Neural crest cell (in vitro differentiated cells): ENCODE results near the gene FAM124B. TPM values are rescaled to one million over a fixed set of nuclear protein-coding genes. Genes with fewer than 3 reads are reported as not detected.

Experiments
- DNase-seq: peaks from one replicate; pipeline ENCODE4 v3.0.0; 2021; ENCODE audit warnings: low read depth, mixed read lengths, low spot score
- H3K27ac Mint-ChIP-seq: one replicate; pipeline ENCODE4 v1.8.0; 2021; ENCODE audit warnings: mild to moderate bottlenecking, mixed read lengths; ENCODE audit not compliant: unreplicated experiment
- H3K27me3 Mint-ChIP-seq: 2 replicates; pipeline ENCODE4 v1.8.0; 2021; ENCODE audit warnings: low read depth, mild to moderate bottlenecking, mixed read lengths
- H3K36me3 Mint-ChIP-seq: 2 replicates; pipeline ENCODE4 v1.8.0; 2021; ENCODE audit warnings: low read depth, mild to moderate bottlenecking, mixed read lengths
- H3K4me1 Mint-ChIP-seq: 2 replicates; pipeline ENCODE4 v1.8.0; 2021; ENCODE audit warnings: mixed read lengths
- H3K4me3 Mint-ChIP-seq: one replicate; pipeline ENCODE4 v1.8.0; 2021; ENCODE audit warnings: mild to moderate bottlenecking, mixed read lengths
- H3K9me3 Mint-ChIP-seq: 2 replicates; pipeline ENCODE4 v1.8.0; 2021; ENCODE audit warnings: mixed read lengths
- total RNA-seq: library from RNA; stranded (reverse); gene quantifications from 2 replicates; pipeline ENCODE4 v1.2.1, GENCODE V29; 2021
- TF ChIP-seq, protein P1 (sequence below): fragments of 200-600 bp; sonication (generic); conservative IDR thresholded peaks from 2 replicates; pipeline ENCODE4 v1.5.0; 2021; ENCODE audit warnings: antibody characterized with exemption, mild to moderate bottlenecking

Gene FAM124B
- total RNA-seq, 1 donor from 2014 or later: not detected

DNA sequence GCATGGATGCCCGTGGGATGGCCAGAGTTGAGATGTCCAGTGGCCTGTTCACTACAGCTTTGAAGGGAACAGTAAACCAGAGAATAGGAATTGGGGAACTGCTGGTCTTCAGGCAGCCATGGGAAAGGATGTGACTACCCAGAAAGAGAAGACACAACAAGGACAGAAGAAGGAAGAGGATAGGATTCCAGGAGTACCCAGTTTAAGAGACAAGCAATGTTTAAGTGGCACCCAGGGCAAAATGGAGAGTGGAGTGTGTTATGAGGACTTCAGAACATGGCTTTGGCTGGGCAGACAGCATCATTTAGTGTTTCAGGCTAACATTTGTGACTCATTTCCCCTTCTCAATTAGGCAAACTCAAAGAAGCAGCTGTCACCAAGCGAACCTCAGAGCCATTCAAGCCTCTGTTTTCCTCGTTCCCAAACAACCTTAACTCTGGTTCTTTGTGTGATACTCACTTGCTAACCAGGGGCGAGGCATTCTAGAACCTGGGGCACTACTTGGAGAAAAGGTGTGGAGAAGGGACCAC, 4.0 kb upstream of the FAM124B start:
- no peak for DNase-seq
- no peak overlapping the region for H3K27ac Mint-ChIP-seq
- TF ChIP-seq, protein P1, sequence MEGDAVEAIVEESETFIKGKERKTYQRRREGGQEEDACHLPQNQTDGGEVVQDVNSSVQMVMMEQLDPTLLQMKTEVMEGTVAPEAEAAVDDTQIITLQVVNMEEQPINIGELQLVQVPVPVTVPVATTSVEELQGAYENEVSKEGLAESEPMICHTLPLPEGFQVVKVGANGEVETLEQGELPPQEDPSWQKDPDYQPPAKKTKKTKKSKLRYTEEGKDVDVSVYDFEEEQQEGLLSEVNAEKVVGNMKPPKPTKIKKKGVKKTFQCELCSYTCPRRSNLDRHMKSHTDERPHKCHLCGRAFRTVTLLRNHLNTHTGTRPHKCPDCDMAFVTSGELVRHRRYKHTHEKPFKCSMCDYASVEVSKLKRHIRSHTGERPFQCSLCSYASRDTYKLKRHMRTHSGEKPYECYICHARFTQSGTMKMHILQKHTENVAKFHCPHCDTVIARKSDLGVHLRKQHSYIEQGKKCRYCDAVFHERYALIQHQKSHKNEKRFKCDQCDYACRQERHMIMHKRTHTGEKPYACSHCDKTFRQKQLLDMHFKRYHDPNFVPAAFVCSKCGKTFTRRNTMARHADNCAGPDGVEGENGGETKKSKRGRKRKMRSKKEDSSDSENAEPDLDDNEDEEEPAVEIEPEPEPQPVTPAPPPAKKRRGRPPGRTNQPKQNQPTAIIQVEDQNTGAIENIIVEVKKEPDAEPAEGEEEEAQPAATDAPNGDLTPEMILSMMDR: no peak
- no peaks in the 10 kb centered on the region for H3K27me3 Mint-ChIP-seq
- no peaks in the 10 kb centered on the region for H3K9me3 Mint-ChIP-seq
- no peak overlapping the region for H3K4me3 Mint-ChIP-seq
- no peaks in the 10 kb centered on the region for H3K4me1 Mint-ChIP-seq
- H3K36me3 Mint-ChIP-seq: peaks cover 2% of the 10 kb centered on the region

DNA sequence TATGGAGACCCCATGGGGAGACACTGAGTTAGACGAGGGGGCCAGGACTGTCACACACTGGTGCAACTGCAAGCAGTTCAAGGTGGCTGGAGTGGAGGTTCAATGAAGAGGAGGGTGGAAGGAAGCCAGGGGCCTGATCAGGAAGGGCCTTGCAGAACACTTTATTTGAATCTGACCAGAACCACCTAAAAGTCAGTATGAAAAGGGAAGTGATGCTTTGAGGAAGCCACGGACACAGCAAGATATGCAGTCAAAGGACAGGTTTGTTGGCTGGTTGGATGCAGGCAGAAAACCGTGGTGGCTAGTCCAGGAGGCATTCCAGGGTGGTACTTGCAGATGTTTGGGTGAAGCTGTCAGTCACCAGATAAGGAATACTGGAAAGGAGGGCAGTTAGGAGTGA, 3.5 kb upstream of the FAM124B start:
- Mint-ChIP-seq H3K36me3 (peaks cover 2% of the 10 kb centered on the region), H3K27me3 (no peaks in the 10 kb centered on the region), H3K9me3 (no peaks in the 10 kb centered on the region), H3K4me3 (no peak overlapping the region), H3K4me1 (no peaks in the 10 kb centered on the region), H3K27ac (no peak overlapping the region)
- TF ChIP-seq, protein P1: no peak
- no peak for DNase-seq

- no peaks in the 10 kb centered on the region for H3K27me3 Mint-ChIP-seq
These were observed 2.9 kb upstream of the FAM124B start for GRCh38 chr2:224404796-224405195.

GRCh38 chr2:224403657-224404056, 1.8 kb upstream of the FAM124B start:
- H3K4me1 Mint-ChIP-seq: no peaks in the 10 kb centered on the region
- no peak overlapping the region for H3K27ac Mint-ChIP-seq
- peaks cover 2% of the 10 kb centered on the region for H3K36me3 Mint-ChIP-seq
- no peak for DNase-seq
- H3K27me3 Mint-ChIP-seq: no peaks in the 10 kb centered on the region
- no peak overlapping the region for H3K4me3 Mint-ChIP-seq
- TF ChIP-seq, protein P1: no peak
- H3K9me3 Mint-ChIP-seq: no peaks in the 10 kb centered on the region

More at GRCh38 chr2:224404796-224405195, 2.9 kb upstream of the FAM124B start:
- TF ChIP-seq, protein P1: no peak
- H3K36me3 Mint-ChIP-seq: peaks cover 2% of the 10 kb centered on the region
- no peak overlapping the region for H3K27ac Mint-ChIP-seq
- no peak overlapping the region for H3K4me3 Mint-ChIP-seq
- DNase-seq: no peak
- no peaks in the 10 kb centered on the region for H3K4me1 Mint-ChIP-seq
- no peaks in the 10 kb centered on the region for H3K9me3 Mint-ChIP-seq

GRCh38 chr2:224400886-224401632, 848 bp downstream of the FAM124B start:
- no peak for DNase-seq
- TF ChIP-seq, protein P1: no peak
- no peaks in the 10 kb centered on the region for H3K4me1 Mint-ChIP-seq
- H3K27ac Mint-ChIP-seq: no peak overlapping the region
- no peaks in the 10 kb centered on the region for H3K36me3 Mint-ChIP-seq
- no peak overlapping the region for H3K4me3 Mint-ChIP-seq
- H3K9me3 Mint-ChIP-seq: peaks cover 6% of the 10 kb centered on the region
- H3K27me3 Mint-ChIP-seq: no peaks in the 10 kb centered on the region
